ENCODE data around the gene FOXF1.

GRCh38 chr16:86490859-86491639 is 19.3 kb upstream of the FOXF1 start:
- TF ChIP-seq CTCF (IDR thresholded peaks at IDR 0.05; ENCODE audit: low read depth, low read length) (no peak), EZH2phosphoT487 (IDR thresholded peaks at IDR 0.05; ENCODE audit: low read depth) (no peak)

Data from OCI-LY3 (cell line).